ENCODE measurements around the gene GIGYF2. TPM values are rescaled to one million over a fixed set of nuclear protein-coding genes. Genes with fewer than 3 reads are reported as not detected.

GIGYF2 gene
- total RNA-seq, 1 experiment from 2014 or later: 60.6 TPM

DNA sequence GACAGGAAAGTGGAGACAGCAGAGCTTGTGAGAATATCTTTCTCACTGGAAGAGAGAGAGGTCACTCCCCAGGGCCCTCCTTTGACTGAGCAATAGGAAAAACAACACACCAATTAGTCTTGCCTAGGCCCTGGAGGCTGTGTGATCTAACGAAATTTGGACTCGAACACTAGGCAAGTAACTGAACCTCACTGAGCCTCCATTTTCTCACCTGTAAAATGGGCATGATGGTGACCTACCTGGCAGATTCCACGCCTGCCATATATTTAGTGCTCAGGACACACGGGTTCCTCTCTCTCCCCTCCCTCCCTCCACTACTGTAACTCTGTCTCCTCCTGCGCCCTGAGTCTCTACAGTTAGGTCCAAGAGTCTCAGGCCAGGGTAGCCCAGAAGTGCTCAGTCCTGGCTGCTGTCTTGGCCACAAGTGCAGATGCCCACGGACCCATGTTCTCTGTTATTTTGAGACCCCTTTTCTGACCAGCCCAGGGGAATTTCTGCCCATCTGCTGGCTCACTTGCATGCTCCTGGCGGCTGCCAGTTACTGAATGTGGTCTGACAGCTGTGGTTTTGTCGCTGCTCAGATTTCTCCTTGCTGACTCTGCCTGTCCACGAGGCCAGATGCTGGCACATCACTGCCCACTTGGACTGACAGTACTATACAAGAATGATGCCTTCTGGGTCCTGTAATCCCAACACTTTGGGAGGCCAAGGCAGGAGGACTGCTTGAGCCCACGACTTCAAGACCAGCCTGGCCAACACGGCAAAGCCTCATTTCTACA, 9.6 kb upstream of the GIGYF2 start (continued):
- TF ChIP-seq CTCF (IDR thresholded peaks at IDR 0.05 in 2 of 3, conservative IDR thresholded peaks at IDR 0.05 in 1 of 3; ENCODE audit: borderline replicate concordance in 1 of 3, insufficient read depth in 1 of 3, low read depth in 2 of 3, low read length in 2 of 3): no peak

- Histone ChIP-seq H4K20me1 (ENCODE audit: insufficient read depth) (no peaks in the 10 kb centered on the region), H3K27me3 (ENCODE audit: insufficient read depth, low read length) (no peaks in the 10 kb centered on the region), H3K9me2 (ENCODE audit: insufficient read depth) (no peaks in the 10 kb centered on the region), H3K36me3 (ENCODE audit: control insufficient read depth in 1 of 2, insufficient read depth in 2 of 2, low read length in 2 of 2) (no peaks in the 10 kb centered on the region), H3K4me3 (replicated peaks in 1 of 2; ENCODE audit: low read depth in 1 of 2, low read length in 2 of 2) (no peak overlapping the region), H3K27ac (ENCODE audit: low read depth, low read length) (no peak overlapping the region), H3K9me3 (ENCODE audit: control insufficient read depth in 1 of 2, insufficient read depth in 1 of 2, low read depth in 1 of 2, low read length in 2 of 2) (no peaks in the 10 kb centered on the region), H3K9ac (ENCODE audit: low read length) (no peak overlapping the region), H3K79me2 (ENCODE audit: insufficient read depth, low read length) (no peaks in the 10 kb centered on the region), H3K4me2 (ENCODE audit: low read length) (no peak overlapping the region), H3K4me1 (ENCODE audit: control insufficient read depth in 1 of 2, insufficient read depth in 2 of 2, low read length in 2 of 2) (no peaks in the 10 kb centered on the region; a peak in 1 of 4 replicates), H2AFZ (ENCODE audit: low read depth, low read length, poor library complexity, severe bottlenecking) (no peak overlapping the region)
- DNase-seq (ENCODE audit: low read depth, low spot score) (no peak), ATAC-seq (no peak)
- POLR2A ChIA-PET: no interaction called here
- CTCF ChIA-PET: no interaction called here
- intact Hi-C loops (cut with micrococcal nuclease): no loop called here
- RAD21 ChIA-PET (ENCODE audit: low non-redundant PET in 1 of 2, low total read pairs in 2 of 2, uncharacterized antibody in 2 of 2, unreplicated experiment in 2 of 2): no interaction called here
- BruUV-seq (replicated peaks): no TSS peak
- TF ChIP-seq ZFX (IDR thresholded peaks at IDR 0.05) (no peak), SRF (IDR thresholded peaks at IDR 0.05; ENCODE audit: low read depth) (no peak), YY1 (IDR thresholded peaks at IDR 0.05; ENCODE audit: extremely low read depth, insufficient replicate concordance, low read depth, low read length) (no peak), JUND (IDR thresholded peaks at IDR 0.05) (no peak), EGR1 (IDR thresholded peaks at IDR 0.05; ENCODE audit: low read depth) (no peak), CBX3 (IDR thresholded peaks at IDR 0.05; ENCODE audit: low read depth) (no peak), POLR2AphosphoS5 (IDR thresholded peaks at IDR 0.05; ENCODE audit: low read depth, low read length) (no peak), POLR2A (IDR thresholded peaks at IDR 0.05; ENCODE audit: borderline replicate concordance, extremely low read depth, insufficient read depth, insufficient read length) (no peak)
These were observed 8.9 kb upstream of the GIGYF2 start for GRCh38 chr2:232688201-232688600.

Data from HCT116 (cell line).